Mammary epithelial cell (primary cell): ENCODE measurements around the gene KMT5C.

Experiments used
- CTCF ChIP-seq, 2 donors: IDR thresholded peaks in 1 of 2; conservative IDR thresholded peaks in 1 of 2; 2 replicates each; pipeline ENCODE4 v1.5.1; 2011 to 2012; ENCODE audit warnings: inconsistent platforms in 2 of 2, low read length in 2 of 2, mild to moderate bottlenecking in 2 of 2, control low read depth in 1 of 2, low read depth in 1 of 2; ENCODE audit not compliant: insufficient read depth in 1 of 2; ENCODE audit errors: extremely low read depth in 1 of 2
- EZH2 ChIP-seq: IDR thresholded peaks from 2 replicates; pipeline ENCODE4 v1.6.1; 2012; ENCODE audit warnings: low read length, inconsistent platforms, borderline replicate concordance

- TF ChIP-seq CTCF (conservative IDR thresholded peaks at IDR 0.05 in 1 of 2, IDR thresholded peaks at IDR 0.05 in 1 of 2; ENCODE audit: extremely low read depth in 1 of 2, insufficient read depth in 1 of 2, low read depth in 1 of 2, low read length in 2 of 2) (no peak), EZH2 (no peak)
Observed at GRCh38 chr19:55304279-55304978, 35.2 kb upstream of the KMT5C start.
